HG02943 (cell line): ENCODE results near the gene RHOBTB1.

Experiments
- ATAC-seq: cut with Tn5 transposase; IDR thresholded peaks from one replicate; pipeline ENCODE4 v1.9.1; 2021; ENCODE audit warnings: mild to moderate bottlenecking, low read depth, moderate library complexity; ENCODE audit not compliant: unreplicated experiment

The RHOBTB1 gene

GRCh38 chr10:60965696-60966095, 21.7 kb upstream of the RHOBTB1 start:
- no peak for ATAC-seq

GRCh38 chr10:60964257-60965235, 20.6 kb upstream of the RHOBTB1 start:
- ATAC-seq = no peak

GRCh38 chr10:60963441-60964256, 19.7 kb upstream of the RHOBTB1 start:
- no peak for ATAC-seq

GRCh38 chr10:60962946-60963345, 19.0 kb upstream of the RHOBTB1 start:
- ATAC-seq = no peak

GRCh38 chr10:60960913-60961312, 16.9 kb upstream of the RHOBTB1 start:
- ATAC-seq = no peak

GRCh38 chr10:60960031-60960430, 16.0 kb upstream of the RHOBTB1 start:
- no peak for ATAC-seq

GRCh38 chr10:60958892-60959601, 15.1 kb upstream of the RHOBTB1 start:
- ATAC-seq = no peak

- ATAC-seq = no peak
Measured at GRCh38 chr10:60957667-60958221, 13.8 kb upstream of the RHOBTB1 start.

GRCh38 chr10:60955957-60956425, 12.0 kb upstream of the RHOBTB1 start:
- ATAC-seq = no peak

- no peak for ATAC-seq
Measured at GRCh38 chr10:60955316-60955715, 11.3 kb upstream of the RHOBTB1 start.

GRCh38 chr10:60954035-60954434, 10.1 kb upstream of the RHOBTB1 start:
- no peak for ATAC-seq

- ATAC-seq = no peak
Measured at GRCh38 chr10:60953420-60953819, 9.4 kb upstream of the RHOBTB1 start.

GRCh38 chr10:60952846-60953220, 8.8 kb upstream of the RHOBTB1 start:
- no peak for ATAC-seq

- ATAC-seq = no peak
Measured at GRCh38 chr10:60952067-60952845, 8.3 kb upstream of the RHOBTB1 start.

GRCh38 chr10:60951272-60951724, 7.3 kb upstream of the RHOBTB1 start:
- no peak for ATAC-seq

- peak; percentile 60 for ATAC-seq
Measured at GRCh38 chr10:60950300-60950699, 6.3 kb upstream of the RHOBTB1 start.

- ATAC-seq = no peak
Measured at GRCh38 chr10:60948851-60949250, 4.9 kb upstream of the RHOBTB1 start.

- ATAC-seq = no peak
Measured at GRCh38 chr10:60944910-60945297, 919 bp upstream of the RHOBTB1 start.

GRCh38 chr10:60943316-60944057, 498 bp downstream of the RHOBTB1 start:
- peak; percentile 40 for ATAC-seq
